ENCODE results near the gene CAV2. TPM values are rescaled to one million over a fixed set of nuclear protein-coding genes. Genes with fewer than 3 reads are reported as not detected.

CAV2 gene
- total and polyA plus RNA-seq, 9 of the 15 experiments (the other 6 are each of a cell fraction or from before 2014, with no cell fraction given), result 16.1 to 137 (median 38.3) TPM

DNA sequence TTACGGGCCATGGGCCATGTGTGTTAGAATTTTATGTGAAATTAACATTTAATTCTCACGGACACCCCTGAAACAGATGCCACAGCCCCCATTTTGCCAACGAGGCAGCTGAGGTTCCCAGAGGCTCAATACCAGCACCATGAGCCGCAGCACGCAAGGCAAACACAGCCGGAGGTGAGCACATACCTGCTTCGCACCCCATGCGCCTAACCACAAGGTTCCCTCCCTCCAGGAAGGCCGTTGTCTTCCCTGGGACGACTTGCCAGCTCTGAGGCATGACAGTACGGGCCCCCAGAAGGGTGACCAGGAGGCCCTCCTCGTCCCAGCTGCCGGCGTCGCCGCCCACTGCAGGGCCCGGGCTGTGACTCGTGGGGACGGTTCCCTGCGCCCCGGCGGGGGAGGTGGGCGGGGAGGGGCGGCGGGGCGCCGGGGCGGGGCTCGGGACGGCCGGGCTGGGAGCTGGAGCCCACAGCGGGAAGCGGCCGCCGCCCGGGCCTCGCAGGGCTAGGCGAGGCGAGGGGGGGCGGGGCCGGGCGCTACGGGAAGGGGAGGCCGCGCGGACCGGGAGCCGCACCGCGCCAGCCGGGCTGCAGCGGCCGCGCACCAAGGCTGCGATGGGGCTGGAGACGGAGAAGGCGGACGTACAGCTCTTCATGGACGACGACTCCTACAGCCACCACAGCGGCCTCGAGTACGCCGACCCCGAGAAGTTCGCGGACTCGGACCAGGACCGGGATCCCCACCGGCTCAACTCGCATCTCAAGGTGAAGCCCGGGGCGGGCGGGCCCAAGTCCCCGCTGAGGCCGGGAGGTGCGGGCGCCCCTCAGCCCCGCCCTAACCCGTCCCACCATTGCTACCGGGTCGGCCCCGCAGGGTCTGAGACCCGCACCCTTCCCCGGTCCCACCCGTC is at the start of gene CAV2 (continued):
- TF ChIP-seq CHD4 (IDR thresholded peaks at IDR 0.05; ENCODE audit: insufficient read depth, insufficient replicate concordance, low read depth, low read length, poor library complexity, severe bottlenecking) (peak; percentile 21), POLR2A (conservative IDR thresholded peaks at IDR 0.05) (peak; percentile 69), HDAC1 (IDR thresholded peaks at IDR 0.05) (peak in 1 of 2 experiments; percentile 45; a peak in 1 of 4 replicates), ZNF592 (IDR thresholded peaks at IDR 0.05) (0 out of 2 replicates have a peak, but pooled peaks have one; percentile 59), SIN3B (IDR thresholded peaks at IDR 0.05; ENCODE audit: low read depth) (0 out of 2 replicates have a peak, but pooled peaks have one; percentile 52), SMAD4 (CRISPR knock-in tag; conservative IDR thresholded peaks at IDR 0.05) (peak; percentile 67), MCM5 (IDR thresholded peaks at IDR 0.05; ENCODE audit: low read depth) (no peak), ELF1 (tag; IDR thresholded peaks at IDR 0.05) (no peak)
- TF ChIP-seq, protein P1, sequence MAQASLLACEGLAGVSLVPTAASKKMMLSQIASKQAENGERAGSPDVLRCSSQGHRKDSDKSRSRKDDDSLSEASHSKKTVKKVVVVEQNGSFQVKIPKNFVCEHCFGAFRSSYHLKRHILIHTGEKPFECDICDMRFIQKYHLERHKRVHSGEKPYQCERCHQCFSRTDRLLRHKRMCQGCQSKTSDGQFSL (CRISPR knock-in tag; IDR thresholded peaks at IDR 0.05), result no peak; the same call in 1 of the 2 replicates
- TF ChIP-seq, protein P1 (tag; IDR thresholded peaks at IDR 0.05), result peak in 1 of 2 experiments; percentile 60; a peak in 1 of 4 replicates

Measured in K562 (cell line).